Right cardiac atrium (tissue), 5 donors: ENCODE data around the gene XPO5. TPM values are rescaled to one million over a fixed set of nuclear protein-coding genes. Genes with fewer than 3 reads are reported as not detected.

Experiments
- ATAC-seq, 2 donors: fragments of 200-7000 bp; cut with Tn5 transposase; one replicate each; pipeline versions ENCODE4 v1.8.0 to v1.9.1; 2020; ENCODE audit warnings: moderate library complexity in 2 of 2, mild to moderate bottlenecking in 1 of 2
- DNase-seq, 3 donors: peaks; one replicate each; pipeline ENCODE4 v3.0.0-alpha.2; 2020
- H3K27ac ChIP-seq: one replicate; pipeline ENCODE4 v1.5.1; 2013; ENCODE audit warnings: mild to moderate bottlenecking, low read length, control low read depth, moderate library complexity
- H3K27me3 ChIP-seq: one replicate; pipeline ENCODE4 v1.6.1; 2013; ENCODE audit not compliant: control insufficient read depth, insufficient read depth
- H3K4me1 ChIP-seq: one replicate; pipeline ENCODE4 v1.6.1; 2013; ENCODE audit warnings: low read length; ENCODE audit not compliant: control insufficient read depth, insufficient read depth
- H3K4me3 ChIP-seq: one replicate; pipeline ENCODE4 v1.5.1; 2013; ENCODE audit warnings: low read length, control low read depth
- H3K9me3 ChIP-seq: one replicate; pipeline ENCODE4 v1.6.1; 2013; ENCODE audit warnings: low read length; ENCODE audit not compliant: control insufficient read depth
- WGBS: extraction: QIAGEN DNeasy Blood & Tissue Kit; methylation state at CpG from one replicate; pipeline ENCODE4 v1.1.7; 2013; 5-methylcytosine and 5-hydroxymethylcytosine counted together
- intact Hi-C, 4 donors: fragments of 100-400 bp; cut with DNase I; formaldehyde crosslinking; loops; one replicate each; pipeline versions ENCODE4 v1.11.0 to v1.14.0; 2022 to 2023
- polyA plus RNA-seq: library from polyadenylated mRNA; stranded (reverse); fragments of 200-250 nt; gene quantifications from one replicate; pipeline ENCODE4 v1.2.3, GENCODE V29; 2013
- total RNA-seq, 4 donors: library from RNA; stranded (reverse); fragmentation: NEBNext Ultra II Directional; extraction: Animal tissue kit (Norgen Biotek cat#: 25700); gene quantifications; one replicate each; pipeline ENCODE4 v1.2.1, GENCODE V29; 2021
- donor health status: healthy with polysubstance abuse.
- donor health status: DM: no; HTN: yes; CAD: no.
- donor health status: DM: no; HTN: no; CAD: no.
- donor health status: DM: no; HTN: yes; CAD: no; lungs with severe emphysema.
- donor health status: DM: yes; HTN: yes; CAD: no.

Gene XPO5
- total and polyA plus RNA-seq, 5 donors: 4.9 to 18.5 (median 12.5) TPM

GRCh38 chr6:43488667-43489276, 87.1 kb downstream of the XPO5 start:
- Histone ChIP-seq H3K4me3 (no peak overlapping the region), H3K27ac (no peak overlapping the region), H3K27me3 (no peaks in the 10 kb centered on the region), H3K4me1 (peaks cover 18% of the 10 kb centered on the region), H3K9me3 (no peaks in the 10 kb centered on the region)
- DNase-seq (peak in 1 of 3 donors; percentile 7), ATAC-seq (no peak)
- intact Hi-C loops: no loop called here
- WGBS: 56% methylated on average over 4 of the region's 4 CpGs

DNA sequence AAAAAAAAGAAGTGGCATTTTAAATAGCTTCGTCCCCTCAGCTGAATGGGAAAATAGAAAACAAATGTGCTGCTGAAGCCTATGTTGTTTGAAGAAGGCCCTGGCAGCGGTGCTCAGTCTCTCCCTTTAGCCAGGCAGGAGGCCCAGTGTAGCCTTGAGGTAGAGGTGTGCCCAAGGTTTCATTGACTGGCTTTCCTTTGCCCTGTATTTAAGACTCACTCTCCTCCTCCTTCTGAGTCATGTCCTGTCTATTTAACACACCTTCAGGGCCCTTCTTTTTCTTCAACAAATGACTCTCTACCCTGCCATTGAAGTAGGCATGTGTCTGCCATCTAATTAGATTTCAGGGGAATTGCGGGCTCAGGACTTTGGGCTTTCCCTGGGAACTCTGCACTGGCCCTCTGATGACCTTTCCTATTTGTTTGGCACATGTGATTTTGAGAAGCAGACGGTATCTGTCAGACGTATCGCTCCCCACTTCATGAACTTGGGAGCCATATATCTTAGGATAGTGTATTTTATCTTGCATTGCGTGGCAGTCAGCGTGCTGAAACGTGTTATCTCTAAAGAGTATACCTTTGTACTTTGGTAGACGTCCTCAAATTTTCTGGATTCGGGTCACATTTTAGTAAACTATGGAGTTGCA, 94.1 kb downstream of the XPO5 start:
- Histone ChIP-seq H3K4me1 (peaks cover 9% of the 10 kb centered on the region), H3K27me3 (no peaks in the 10 kb centered on the region), H3K27ac (no peak overlapping the region), H3K4me3 (no peak overlapping the region), H3K9me3 (no peaks in the 10 kb centered on the region)
- ATAC-seq: no peak
- intact Hi-C loops: no loop called here
- DNase-seq: no peak
- WGBS: 75% methylated on average over 11 of the region's 11 CpGs

GRCh38 chr6:43481075-43481474, 94.8 kb downstream of the XPO5 start:
- WGBS: 88% methylated on average over 2 of the region's 2 CpGs
- no peaks in the 10 kb centered on the region for H3K9me3 ChIP-seq
- no peak overlapping the region for H3K4me3 ChIP-seq
- ATAC-seq (no peak), DNase-seq (no peak)
- intact Hi-C loops: no loop called here
- no peak overlapping the region for H3K27ac ChIP-seq
- peaks cover 9% of the 10 kb centered on the region for H3K4me1 ChIP-seq
- H3K27me3 ChIP-seq: no peaks in the 10 kb centered on the region

- Histone ChIP-seq H3K4me3 (peak overlapping the region; percentile 88), H3K27ac (no peak overlapping the region), H3K9me3 (no peaks in the 10 kb centered on the region), H3K4me1 (peaks cover 9% of the 10 kb centered on the region), H3K27me3 (no peaks in the 10 kb centered on the region)
- ATAC-seq (peak in 1 of 2 donors; percentile 4), DNase-seq (no peak)
- intact Hi-C loops: no loop called here
- WGBS: 21% methylated on average over 3 of the region's 3 CpGs
Measured at GRCh38 chr6:43478008-43478372, 97.8 kb downstream of the XPO5 start.

GRCh38 chr6:43477235-43478007, 98.4 kb downstream of the XPO5 start, which contains the start of gene TJAP1:
TJAP1 (plus strand) TSS chr6:43477570; CDS start chr6:43499002, 21,432 bp downstream.
- WGBS: 1% methylated on average over 34 of the region's 34 CpGs
- H3K4me3 ChIP-seq: peak within 1 kb of the TSS; percentile 88
- H3K4me1 ChIP-seq: peaks cover 9% of the 10 kb centered on the region
- intact Hi-C loops: no loop called here
- no peaks in the 10 kb centered on the region for H3K27me3 ChIP-seq
- ATAC-seq: peak; percentile 100
- peak within 1 kb of the TSS; percentile 51 for H3K27ac ChIP-seq
- no peaks in the 10 kb centered on the region for H3K9me3 ChIP-seq
- DNase-seq: peak; percentile 93 to 98 (median 97)

DNA sequence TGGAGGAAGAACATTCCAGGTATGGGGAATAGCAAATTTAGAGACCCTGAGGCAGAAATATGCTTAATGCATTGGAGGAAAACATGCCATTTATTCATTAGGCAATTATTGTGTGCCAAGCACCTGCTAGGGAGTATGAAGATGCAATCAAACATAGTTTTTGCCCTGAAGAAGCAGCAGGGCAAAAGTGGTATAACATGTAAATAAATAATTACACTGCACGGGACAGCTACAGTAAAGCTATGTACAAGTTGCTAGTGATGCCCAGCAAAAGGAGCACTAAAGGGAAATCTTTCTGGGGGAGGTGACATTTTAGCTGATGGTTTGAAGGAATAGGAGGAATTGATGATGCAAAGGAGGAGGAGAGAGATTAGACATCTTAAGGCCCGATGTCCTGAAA, 99.1 kb downstream of the XPO5 start:
- H3K27me3 ChIP-seq: no peaks in the 10 kb centered on the region
- intact Hi-C loops: no loop called here
- WGBS: 30% methylated on average over 2 of the region's 2 CpGs
- H3K4me3 ChIP-seq: peak overlapping the region; percentile 88
- no peak for DNase-seq
- H3K4me1 ChIP-seq: peaks cover 9% of the 10 kb centered on the region
- H3K9me3 ChIP-seq: no peaks in the 10 kb centered on the region
- peak overlapping the region; percentile 16 for H3K27ac ChIP-seq
- no peak for ATAC-seq

GRCh38 chr6:43475516-43475915, 100.3 kb downstream of the XPO5 start:
- DNase-seq: no peak
- ATAC-seq: no peak
- no peak overlapping the region for H3K27ac ChIP-seq
- no peaks in the 10 kb centered on the region for H3K27me3 ChIP-seq
- no peaks in the 10 kb centered on the region for H3K9me3 ChIP-seq
- no peak overlapping the region for H3K4me3 ChIP-seq
- intact Hi-C loops: no loop called here
- WGBS: 87% methylated on average over 6 of the region's 6 CpGs
- H3K4me1 ChIP-seq: peaks cover 9% of the 10 kb centered on the region

- 97% methylated on average over 4 of the region's 4 CpGs for WGBS
- no peak overlapping the region for H3K27ac ChIP-seq
Measured at GRCh38 chr6:43472515-43472914, 103.3 kb downstream of the XPO5 start.

More at GRCh38 chr6:43472515-43472914, 103.3 kb downstream of the XPO5 start:
- ATAC-seq (no peak), DNase-seq (no peak)
- Histone ChIP-seq H3K4me3 (no peak overlapping the region), H3K4me1 (no peaks in the 10 kb centered on the region), H3K9me3 (no peaks in the 10 kb centered on the region), H3K27me3 (no peaks in the 10 kb centered on the region)
- intact Hi-C loops: no loop called here

Other genes starting within 250 kb of the XPO5 start
- gene ZNF318, start 206.4 kb downstream of the XPO5 start, total RNA-seq: 10 to 100 TPM in 3 of 4 donors, 1 to 10 TPM in 1; 9.2 to 14.0 (median 11.4) TPM
- 4.6 TPM for gene ZNF318, start 206.4 kb downstream of the XPO5 start, polyA plus RNA-seq
- gene ABCC10, start 148.5 kb downstream of the XPO5 start, total RNA-seq: 10 to 100 TPM; 11.0 to 16.0 (median 14.0) TPM
- gene ABCC10, start 148.5 kb downstream of the XPO5 start, polyA plus RNA-seq: 12.7 TPM
- gene DLK2, start 120.5 kb downstream of the XPO5 start, total RNA-seq: under 1 TPM in 3 of 4 donors, not detected in 1; 0.42 to 0.49 (median 0.47) TPM
- gene DLK2, start 120.5 kb downstream of the XPO5 start, polyA plus RNA-seq: 1.1 TPM
- gene TJAP1, start 98.5 kb downstream of the XPO5 start, total RNA-seq: 10 to 100 TPM; 17.2 to 23.9 (median 20.1) TPM
- 15.5 TPM for gene TJAP1, start 98.5 kb downstream of the XPO5 start, polyA plus RNA-seq
- gene LRRC73, start 65.7 kb downstream of the XPO5 start, total RNA-seq: 1 to 10 TPM in 3 of 4 donors, under 1 TPM in 1; 0.82 to 2.5 (median 1.7) TPM
- gene LRRC73, start 65.7 kb downstream of the XPO5 start, polyA plus RNA-seq: 1.1 TPM
- 10 to 100 TPM; 70.3 to 84.1 (median 71.9) TPM for gene YIPF3, start 59.1 kb downstream of the XPO5 start, total RNA-seq
- gene YIPF3, start 59.1 kb downstream of the XPO5 start, polyA plus RNA-seq: 95.0 TPM
- gene POLR1C, start 58.9 kb downstream of the XPO5 start, total RNA-seq: 10 to 100 TPM; 14.1 to 24.8 (median 15.6) TPM
- 13.9 TPM for gene POLR1C, start 58.9 kb downstream of the XPO5 start, polyA plus RNA-seq
- 1 to 10 TPM; 5.6 to 9.4 (median 8.5) TPM for gene POLH, start 147 bp upstream of the XPO5 start, total RNA-seq
- gene POLH, start 147 bp upstream of the XPO5 start, polyA plus RNA-seq: 3.1 TPM
- gene GTPBP2, start 53.2 kb upstream of the XPO5 start, total RNA-seq: 10 to 100 TPM; 21.8 to 30.7 (median 28.5) TPM
- 24.6 TPM for gene GTPBP2, start 53.2 kb upstream of the XPO5 start, polyA plus RNA-seq
- gene MAD2L1BP, start 59.8 kb upstream of the XPO5 start, total RNA-seq: 10 to 100 TPM; 24.4 to 25.6 (median 25.0) TPM
- 21.6 TPM for gene MAD2L1BP, start 59.8 kb upstream of the XPO5 start, polyA plus RNA-seq
- under 1 TPM in 3 of 4 donors, not detected in 1; 0.11 to 0.18 (median 0.14) TPM for gene RSPH9, start 69.0 kb upstream of the XPO5 start, total RNA-seq
- gene RSPH9, start 69.0 kb upstream of the XPO5 start, polyA plus RNA-seq: 0.29 TPM
- gene MRPS18A, start 111.8 kb upstream of the XPO5 start, total RNA-seq: 10 to 100 TPM; 33.1 to 39.0 (median 34.9) TPM
- gene MRPS18A, start 111.8 kb upstream of the XPO5 start, polyA plus RNA-seq: 58.0 TPM
- 100 to 1,000 TPM; 163 to 296 (median 219) TPM for gene VEGFA, start 194.2 kb upstream of the XPO5 start, total RNA-seq
- gene VEGFA, start 194.2 kb upstream of the XPO5 start, polyA plus RNA-seq: 246 TPM